ENCODE measurements around the gene NRCAM.

NRCAM gene

DNA sequence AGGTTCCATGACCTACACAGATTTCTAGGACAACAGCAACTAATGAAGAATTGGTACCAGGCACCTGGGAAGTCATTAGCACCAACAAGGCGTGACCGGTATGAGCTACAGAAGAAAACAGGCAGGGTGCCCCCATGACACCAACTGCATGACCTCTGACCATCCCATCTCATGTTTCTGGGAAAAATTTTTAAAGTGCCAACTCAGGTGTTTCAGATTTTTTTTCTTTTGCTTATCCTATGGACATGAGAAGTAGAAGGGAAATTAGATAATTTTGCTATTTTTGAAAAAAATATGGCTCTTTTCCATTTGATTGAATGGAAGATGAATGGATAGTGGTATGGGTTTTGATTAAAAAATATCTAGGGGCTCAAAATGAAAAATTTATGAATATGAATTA lies 154.8 kb downstream of the NRCAM start:
- 100% methylated on average over 2 of the region's 2 CpGs for WGBS
- Histone ChIP-seq H2AFZ (ENCODE audit: low read depth, low read length) (no peak overlapping the region), H3K23ac (ENCODE audit: low read length in 2 of 2) (no peak overlapping the region)

DNA sequence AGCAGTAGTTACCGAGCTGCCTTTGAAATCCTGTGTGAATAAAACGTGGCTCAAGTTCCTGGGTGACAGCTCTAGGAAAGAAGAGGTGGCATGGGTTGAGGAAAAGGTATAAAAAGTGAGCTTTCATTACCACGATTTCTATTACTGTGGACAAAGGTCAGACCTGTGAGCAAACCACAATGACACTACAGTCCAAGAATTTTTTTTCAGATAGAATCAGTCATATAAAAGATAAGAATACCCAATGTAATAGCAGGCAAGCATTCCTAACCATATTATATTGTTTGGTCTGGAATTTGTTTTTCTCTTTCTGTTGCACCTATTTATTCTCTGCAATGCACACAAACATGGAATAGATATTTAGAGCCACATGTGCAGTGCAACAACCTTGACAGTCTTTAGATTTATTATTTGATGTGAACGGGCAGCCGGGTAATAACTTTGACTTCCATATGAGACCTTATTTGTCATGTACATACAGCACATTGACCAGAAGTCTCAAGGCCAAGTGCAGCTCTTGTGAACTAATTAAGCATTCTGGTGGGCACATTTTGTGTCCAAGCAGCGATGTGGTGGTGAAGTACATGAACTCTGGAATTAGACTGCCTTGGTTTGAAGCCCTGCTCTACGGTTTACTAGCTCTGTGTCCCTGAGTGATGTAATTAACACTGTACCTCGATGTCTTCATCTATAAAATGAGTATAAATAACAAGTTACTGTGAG lies 156.8 kb downstream of the NRCAM start:
- Histone ChIP-seq H2AK5ac (ENCODE audit: low read length, severe bottlenecking) (no peak overlapping the region), H4K91ac (ENCODE audit: low read length) (no peak overlapping the region), H3K23ac (ENCODE audit: low read length in 2 of 2) (no peak overlapping the region), H3K27me3 (ENCODE audit: control insufficient read depth in 1 of 2, insufficient read depth in 1 of 2, low read length in 2 of 2) (peaks cover 0 to 8% of the 10 kb centered on the region in 2 experiments), H3K27ac (ENCODE audit: low read length, poor library complexity, severe bottlenecking) (no peak overlapping the region), H3K4me1 (ENCODE audit: control insufficient read depth, insufficient read depth, low read depth, low read length) (no peaks in the 10 kb centered on the region), H3K18ac (ENCODE audit: low read depth in 1 of 2, low read length in 2 of 2) (no peak overlapping the region), H3K14ac (ENCODE audit: low read length in 2 of 2) (no peak overlapping the region), H3K4me2 (ENCODE audit: low read length, poor library complexity, severe bottlenecking) (no peak overlapping the region), H3K4me3 (ENCODE audit: insufficient read depth in 1 of 2, low read depth in 1 of 2, low read length in 2 of 2) (no peak overlapping the region), H2BK15ac (ENCODE audit: low read depth, poor library complexity, severe bottlenecking) (no peak overlapping the region), H4K8ac (ENCODE audit: low read length) (no peak overlapping the region), H3K9ac (ENCODE audit: low read length) (no peak overlapping the region), H2BK120ac (ENCODE audit: low read depth, low read length) (no peak overlapping the region), H3K36me3 (ENCODE audit: control insufficient read depth in 1 of 2, insufficient read depth in 2 of 2, low read depth in 1 of 2, low read length in 2 of 2) (no peaks in the 10 kb centered on the region), H3K79me1 (replicated peaks; ENCODE audit: low read length, poor library complexity, severe bottlenecking) (no peaks in the 10 kb centered on the region), H3K9me3 (ENCODE audit: control insufficient read depth, low read length) (no peaks in the 10 kb centered on the region), H3K4ac (ENCODE audit: low read depth in 1 of 2, low read length in 2 of 2) (no peak overlapping the region), H2BK5ac (ENCODE audit: low read depth, low read length, poor library complexity, severe bottlenecking) (no peak overlapping the region), H2BK12ac (ENCODE audit: low read length in 2 of 2) (no peak overlapping the region), H2AFZ (ENCODE audit: low read depth, low read length) (no peak overlapping the region)
- 68% methylated on average over 6 of the region's 8 CpGs for WGBS
- DNase-seq = no peak

More for the DNA sequence above, 154.8 kb downstream of the NRCAM start:
- no peak overlapping the region for H4K91ac ChIP-seq (ENCODE audit: low read length)
- no peak overlapping the region for H2BK120ac ChIP-seq (ENCODE audit: low read depth, low read length)
- no peak overlapping the region for H3K18ac ChIP-seq (ENCODE audit: low read depth in 1 of 2, low read length in 2 of 2)
- no peak overlapping the region for H4K8ac ChIP-seq (ENCODE audit: low read length)
- no peaks in the 10 kb centered on the region for H3K4me1 ChIP-seq (ENCODE audit: control insufficient read depth, insufficient read depth, low read depth, low read length)
- H3K79me1 ChIP-seq (replicated peaks; ENCODE audit: low read length, poor library complexity, severe bottlenecking) = no peaks in the 10 kb centered on the region
- H3K9ac ChIP-seq (ENCODE audit: low read length) = no peak overlapping the region
- no peak for DNase-seq
- no peak overlapping the region for H2BK5ac ChIP-seq (ENCODE audit: low read depth, low read length, poor library complexity, severe bottlenecking)
- no peaks in the 10 kb centered on the region for H3K36me3 ChIP-seq (ENCODE audit: control insufficient read depth in 1 of 2, insufficient read depth in 2 of 2, low read depth in 1 of 2, low read length in 2 of 2)
- no peak overlapping the region for H2AK5ac ChIP-seq (ENCODE audit: low read length, severe bottlenecking)
- H3K4ac ChIP-seq (ENCODE audit: low read depth in 1 of 2, low read length in 2 of 2) = no peak overlapping the region
- H3K4me3 ChIP-seq (ENCODE audit: insufficient read depth in 1 of 2, low read depth in 1 of 2, low read length in 2 of 2) = no peak overlapping the region
- H3K27ac ChIP-seq (ENCODE audit: low read length, poor library complexity, severe bottlenecking) = no peak overlapping the region
- no peaks in the 10 kb centered on the region for H3K9me3 ChIP-seq (ENCODE audit: control insufficient read depth, low read length)
- H2BK15ac ChIP-seq (ENCODE audit: low read depth, poor library complexity, severe bottlenecking) = no peak overlapping the region
- no peak overlapping the region for H2BK12ac ChIP-seq (ENCODE audit: low read length in 2 of 2)
- H3K27me3 ChIP-seq (ENCODE audit: control insufficient read depth in 1 of 2, insufficient read depth in 1 of 2, low read length in 2 of 2) = no peaks in the 10 kb centered on the region
- H3K14ac ChIP-seq (ENCODE audit: low read length in 2 of 2) = no peak overlapping the region
- no peak overlapping the region for H3K4me2 ChIP-seq (ENCODE audit: low read length, poor library complexity, severe bottlenecking)

DNA sequence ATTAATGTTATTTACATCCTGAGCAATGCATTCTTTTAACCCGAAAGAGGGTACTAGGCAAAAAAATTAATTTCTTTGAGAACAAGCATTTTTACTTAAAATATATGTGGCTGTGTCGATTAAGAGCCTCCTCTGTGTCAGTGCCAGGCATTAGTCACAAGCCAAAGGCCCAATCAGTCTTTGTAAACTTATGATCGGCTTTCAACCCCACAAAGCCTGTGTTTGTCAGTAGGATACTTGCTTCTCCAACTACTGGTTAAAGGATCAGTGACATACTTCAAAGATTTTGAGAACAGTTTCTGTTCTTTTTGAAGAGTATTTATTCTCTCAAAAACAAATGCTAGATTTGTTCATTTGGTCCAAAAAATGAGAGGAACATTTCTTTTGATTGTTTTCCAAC lies 159.3 kb downstream of the NRCAM start:
- no peak overlapping the region for H3K9ac ChIP-seq (ENCODE audit: low read length)
- H2AFZ ChIP-seq (ENCODE audit: low read depth, low read length) = no peak overlapping the region
- H3K4me2 ChIP-seq (ENCODE audit: low read length, poor library complexity, severe bottlenecking) = no peak overlapping the region
- H3K18ac ChIP-seq (ENCODE audit: low read depth in 1 of 2, low read length in 2 of 2) = no peak overlapping the region
- no peak overlapping the region for H3K4me3 ChIP-seq (ENCODE audit: insufficient read depth in 1 of 2, low read depth in 1 of 2, low read length in 2 of 2)
- no peak overlapping the region for H4K8ac ChIP-seq (ENCODE audit: low read length)
- DNase-seq = no peak
- no peak overlapping the region for H3K14ac ChIP-seq (ENCODE audit: low read length in 2 of 2)
- no peak overlapping the region for H2BK5ac ChIP-seq (ENCODE audit: low read depth, low read length, poor library complexity, severe bottlenecking)
- H3K4me1 ChIP-seq (ENCODE audit: control insufficient read depth, insufficient read depth, low read depth, low read length) = no peaks in the 10 kb centered on the region
- H2AK5ac ChIP-seq (ENCODE audit: low read length, severe bottlenecking) = no peak overlapping the region
- H3K79me1 ChIP-seq (replicated peaks; ENCODE audit: low read length, poor library complexity, severe bottlenecking) = no peaks in the 10 kb centered on the region
- no peak overlapping the region for H4K91ac ChIP-seq (ENCODE audit: low read length)
- H3K9me3 ChIP-seq (ENCODE audit: control insufficient read depth, low read length) = no peaks in the 10 kb centered on the region
- H2BK15ac ChIP-seq (ENCODE audit: low read depth, poor library complexity, severe bottlenecking) = no peak overlapping the region
- no peak overlapping the region for H3K27ac ChIP-seq (ENCODE audit: low read length, poor library complexity, severe bottlenecking)
- H3K23ac ChIP-seq (ENCODE audit: low read length in 2 of 2) = no peak overlapping the region
- no peaks in the 10 kb centered on the region for H3K36me3 ChIP-seq (ENCODE audit: control insufficient read depth in 1 of 2, insufficient read depth in 2 of 2, low read depth in 1 of 2, low read length in 2 of 2)
- WGBS = 86% methylated on average over 1 of the region's 3 CpGs
- H2BK12ac ChIP-seq (ENCODE audit: low read length in 2 of 2) = no peak overlapping the region
- H2BK120ac ChIP-seq (ENCODE audit: low read depth, low read length) = no peak overlapping the region
- H3K27me3 ChIP-seq (ENCODE audit: control insufficient read depth in 1 of 2, insufficient read depth in 1 of 2, low read length in 2 of 2) = peaks cover 0 to 8% of the 10 kb centered on the region in 2 experiments
- H3K4ac ChIP-seq (ENCODE audit: low read depth in 1 of 2, low read length in 2 of 2) = no peak overlapping the region

DNA sequence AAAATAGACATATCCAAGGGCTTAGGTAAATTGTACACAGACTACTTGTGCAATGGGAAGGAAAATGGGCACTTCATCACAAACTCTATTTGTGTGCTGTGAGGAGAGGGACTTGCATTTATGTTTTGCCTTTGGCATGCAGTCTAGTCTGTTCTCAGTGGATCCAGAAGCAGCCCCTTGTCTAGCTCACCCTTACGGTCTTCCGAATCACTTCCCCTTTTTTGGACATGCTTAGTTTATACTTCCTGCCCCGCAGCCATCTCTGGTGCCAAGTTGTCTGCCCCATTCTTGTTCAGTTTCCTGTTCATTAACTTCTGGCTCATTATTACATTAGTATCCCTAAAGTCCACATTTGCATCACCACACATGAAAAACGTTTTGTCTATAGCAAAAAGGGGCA lies 161.6 kb downstream of the NRCAM start:
- no peak overlapping the region for H4K91ac ChIP-seq (ENCODE audit: low read length)
- H3K14ac ChIP-seq (ENCODE audit: low read length in 2 of 2) = no peak overlapping the region
- H3K9ac ChIP-seq (ENCODE audit: low read length) = no peak overlapping the region
- no peaks in the 10 kb centered on the region for H3K79me1 ChIP-seq (replicated peaks; ENCODE audit: low read length, poor library complexity, severe bottlenecking)
- no peak overlapping the region for H3K23ac ChIP-seq (ENCODE audit: low read length in 2 of 2)
- H3K4me3 ChIP-seq (ENCODE audit: insufficient read depth in 1 of 2, low read depth in 1 of 2, low read length in 2 of 2) = no peak overlapping the region
- no peak overlapping the region for H3K4ac ChIP-seq (ENCODE audit: low read depth in 1 of 2, low read length in 2 of 2)
- no peak overlapping the region for H3K27ac ChIP-seq (ENCODE audit: low read length, poor library complexity, severe bottlenecking)
- no peak overlapping the region for H2AFZ ChIP-seq (ENCODE audit: low read depth, low read length)
- no peak overlapping the region for H4K8ac ChIP-seq (ENCODE audit: low read length)
- no peak overlapping the region for H2BK120ac ChIP-seq (ENCODE audit: low read depth, low read length)
- H2BK5ac ChIP-seq (ENCODE audit: low read depth, low read length, poor library complexity, severe bottlenecking) = no peak overlapping the region
- H3K4me1 ChIP-seq (ENCODE audit: control insufficient read depth, insufficient read depth, low read depth, low read length) = no peaks in the 10 kb centered on the region
- 72% methylated on average over 3 of the region's 4 CpGs for WGBS
- peaks cover 0 to 8% of the 10 kb centered on the region in 2 experiments for H3K27me3 ChIP-seq (ENCODE audit: control insufficient read depth in 1 of 2, insufficient read depth in 1 of 2, low read length in 2 of 2)
- H2BK15ac ChIP-seq (ENCODE audit: low read depth, poor library complexity, severe bottlenecking) = no peak overlapping the region
- H2AK5ac ChIP-seq (ENCODE audit: low read length, severe bottlenecking) = no peak overlapping the region
- no peaks in the 10 kb centered on the region for H3K36me3 ChIP-seq (ENCODE audit: control insufficient read depth in 1 of 2, insufficient read depth in 2 of 2, low read depth in 1 of 2, low read length in 2 of 2)
- H2BK12ac ChIP-seq (ENCODE audit: low read length in 2 of 2) = no peak overlapping the region
- no peak overlapping the region for H3K4me2 ChIP-seq (ENCODE audit: low read length, poor library complexity, severe bottlenecking)
- no peaks in the 10 kb centered on the region for H3K9me3 ChIP-seq (ENCODE audit: control insufficient read depth, low read length)
- no peak for DNase-seq
- no peak overlapping the region for H3K18ac ChIP-seq (ENCODE audit: low read depth in 1 of 2, low read length in 2 of 2)
